ENCODE data around the gene LRP1B. TPM values are rescaled to one million over a fixed set of nuclear protein-coding genes. Genes with fewer than 3 reads are reported as not detected.

Gene LRP1B
- total RNA-seq, 4 donors from 2014 or later: 1.2 to 3.3 (median 2.6) TPM

DNA sequence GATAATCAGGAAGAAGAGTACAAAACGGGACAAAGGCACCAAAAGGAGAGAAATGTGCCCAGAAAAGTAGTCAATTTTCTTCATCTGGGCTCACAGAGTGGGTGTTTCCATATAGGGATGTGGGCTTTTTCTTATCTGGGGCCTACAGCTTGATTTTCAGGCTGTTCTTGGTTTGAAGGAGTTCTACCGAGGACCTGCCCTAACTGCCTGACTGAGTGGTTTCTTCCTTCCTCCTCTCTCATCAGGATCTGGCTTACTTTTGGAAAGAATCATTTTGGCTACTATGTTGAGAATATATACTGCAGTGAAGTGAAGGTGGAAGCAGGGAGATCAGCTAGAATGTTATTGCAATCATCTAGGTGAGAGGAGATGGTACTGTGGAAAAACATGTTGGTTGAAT, 316.7 kb downstream of the LRP1B start:
- no peak overlapping the region for H3K27ac ChIP-seq
- 68 to 76% methylated on average over 2 of the region's 2 CpGs for WGBS, 2 donors
- no peak overlapping the region for H3K4me3 ChIP-seq
- no peaks in the 10 kb centered on the region for H3K4me1 ChIP-seq
- TF ChIP-seq EP300 (IDR thresholded peaks at IDR 0.05): no peak
- TF ChIP-seq, protein P1, sequence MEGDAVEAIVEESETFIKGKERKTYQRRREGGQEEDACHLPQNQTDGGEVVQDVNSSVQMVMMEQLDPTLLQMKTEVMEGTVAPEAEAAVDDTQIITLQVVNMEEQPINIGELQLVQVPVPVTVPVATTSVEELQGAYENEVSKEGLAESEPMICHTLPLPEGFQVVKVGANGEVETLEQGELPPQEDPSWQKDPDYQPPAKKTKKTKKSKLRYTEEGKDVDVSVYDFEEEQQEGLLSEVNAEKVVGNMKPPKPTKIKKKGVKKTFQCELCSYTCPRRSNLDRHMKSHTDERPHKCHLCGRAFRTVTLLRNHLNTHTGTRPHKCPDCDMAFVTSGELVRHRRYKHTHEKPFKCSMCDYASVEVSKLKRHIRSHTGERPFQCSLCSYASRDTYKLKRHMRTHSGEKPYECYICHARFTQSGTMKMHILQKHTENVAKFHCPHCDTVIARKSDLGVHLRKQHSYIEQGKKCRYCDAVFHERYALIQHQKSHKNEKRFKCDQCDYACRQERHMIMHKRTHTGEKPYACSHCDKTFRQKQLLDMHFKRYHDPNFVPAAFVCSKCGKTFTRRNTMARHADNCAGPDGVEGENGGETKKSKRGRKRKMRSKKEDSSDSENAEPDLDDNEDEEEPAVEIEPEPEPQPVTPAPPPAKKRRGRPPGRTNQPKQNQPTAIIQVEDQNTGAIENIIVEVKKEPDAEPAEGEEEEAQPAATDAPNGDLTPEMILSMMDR (IDR thresholded peaks at IDR 0.05): no peak
- TF ChIP-seq POLR2A (IDR thresholded peaks at IDR 0.05): no peak
- H3K27me3 ChIP-seq: no peaks in the 10 kb centered on the region
- DNase-seq (ENCODE audit: low spot score in 2 of 2): no peak
- H3K36me3 ChIP-seq: no peaks in the 10 kb centered on the region
- H3K9me3 ChIP-seq: peaks cover 0 to 22% (median 0%) of the 10 kb centered on the region in 4 donors

DNA sequence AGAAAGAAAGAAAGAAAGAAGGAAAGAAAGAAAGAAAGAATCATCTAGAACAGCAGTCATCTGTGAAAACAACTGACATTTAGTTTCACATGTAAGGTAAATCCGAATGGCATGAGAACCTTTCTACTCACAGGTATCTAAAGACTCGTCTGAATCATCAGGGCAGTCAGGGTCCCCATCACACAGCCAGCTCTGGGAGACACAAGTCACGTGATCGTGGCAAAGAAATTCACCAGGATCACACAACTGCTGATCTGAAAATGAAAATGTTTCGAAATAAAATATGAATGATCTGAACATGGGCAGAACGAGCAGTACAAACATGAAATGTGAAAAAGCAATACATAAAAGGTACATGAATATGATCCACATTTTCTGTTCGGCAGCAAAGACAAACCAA, 320.7 kb downstream of the LRP1B start:
- no peak overlapping the region for H3K4me3 ChIP-seq
- WGBS, 2 donors: 85 to 86% methylated on average over 7 of the region's 7 CpGs
- no peak overlapping the region for H3K27ac ChIP-seq
- H3K9me3 ChIP-seq: peaks cover 0 to 17% (median 0%) of the 10 kb centered on the region in 4 donors
- H3K36me3 ChIP-seq: no peaks in the 10 kb centered on the region
- no peak for DNase-seq (ENCODE audit: low spot score in 2 of 2)
- TF ChIP-seq, protein P1 (IDR thresholded peaks at IDR 0.05): no peak
- TF ChIP-seq POLR2A (IDR thresholded peaks at IDR 0.05) (no peak), EP300 (IDR thresholded peaks at IDR 0.05) (no peak)
- no peaks in the 10 kb centered on the region for H3K4me1 ChIP-seq
- H3K27me3 ChIP-seq: no peaks in the 10 kb centered on the region

DNA sequence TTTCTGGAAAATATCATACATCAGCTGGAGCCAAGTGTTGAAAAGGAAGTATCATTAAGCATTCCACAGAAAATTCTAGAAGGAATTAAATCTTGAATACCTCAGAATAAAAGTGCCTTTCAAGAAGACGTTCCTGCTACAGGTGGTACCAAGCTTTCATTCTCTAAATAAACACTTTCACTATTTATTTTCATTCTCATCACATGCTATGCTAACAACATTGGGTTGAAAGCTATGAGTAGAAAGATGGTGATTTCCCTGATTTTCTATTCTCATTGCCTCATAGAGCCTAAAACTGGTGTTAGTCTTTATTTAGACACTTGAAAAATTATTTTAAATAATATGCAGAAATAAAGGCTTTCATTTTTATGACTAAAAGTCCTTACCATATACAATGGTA, 324.7 kb downstream of the LRP1B start:
- H3K9me3 ChIP-seq: no peaks in the 10 kb centered on the region
- no peaks in the 10 kb centered on the region for H3K36me3 ChIP-seq
- H3K4me1 ChIP-seq: no peaks in the 10 kb centered on the region
- no peaks in the 10 kb centered on the region for H3K27me3 ChIP-seq
- no peak overlapping the region for H3K27ac ChIP-seq
- WGBS, 2 donors: 46 to 62% methylated on average over 1 of the region's 1 CpG
- no peak overlapping the region for H3K4me3 ChIP-seq
- TF ChIP-seq POLR2A (IDR thresholded peaks at IDR 0.05) (no peak), EP300 (IDR thresholded peaks at IDR 0.05) (no peak)
- TF ChIP-seq, protein P1 (IDR thresholded peaks at IDR 0.05): no peak
- no peak for DNase-seq (ENCODE audit: low spot score in 2 of 2)

DNA sequence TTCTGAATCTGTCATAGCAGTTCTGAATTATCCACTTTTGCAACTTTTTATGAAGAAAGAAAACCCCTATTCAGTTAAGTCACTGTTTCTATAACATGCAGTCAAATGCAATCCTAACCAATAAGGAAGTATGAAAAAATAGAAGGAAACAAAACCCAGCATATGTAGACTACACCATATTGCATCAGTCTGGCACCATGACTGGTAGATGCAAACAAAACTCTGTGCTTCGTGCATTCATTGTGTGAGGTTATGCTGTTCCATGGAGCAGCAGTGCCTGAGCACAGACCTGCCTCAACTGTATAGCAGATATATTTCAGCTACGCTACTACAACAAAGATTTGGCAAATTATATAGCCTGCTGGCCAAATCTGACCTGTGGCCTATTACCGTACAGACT, 325.5 kb downstream of the LRP1B start:
- Histone ChIP-seq H3K4me3 (no peak overlapping the region), H3K36me3 (no peaks in the 10 kb centered on the region), H3K9me3 (no peaks in the 10 kb centered on the region), H3K4me1 (no peaks in the 10 kb centered on the region), H3K27me3 (no peaks in the 10 kb centered on the region), H3K27ac (no peak overlapping the region)
- no peak for TF ChIP-seq EP300 (IDR thresholded peaks at IDR 0.05)
- TF ChIP-seq POLR2A (IDR thresholded peaks at IDR 0.05): no peak
- TF ChIP-seq, protein P1 (IDR thresholded peaks at IDR 0.05): no peak
- WGBS, 2 donors: 82 to 83% methylated on average over 3 of the region's 3 CpGs
- no peak for DNase-seq (ENCODE audit: low spot score in 2 of 2)

DNA sequence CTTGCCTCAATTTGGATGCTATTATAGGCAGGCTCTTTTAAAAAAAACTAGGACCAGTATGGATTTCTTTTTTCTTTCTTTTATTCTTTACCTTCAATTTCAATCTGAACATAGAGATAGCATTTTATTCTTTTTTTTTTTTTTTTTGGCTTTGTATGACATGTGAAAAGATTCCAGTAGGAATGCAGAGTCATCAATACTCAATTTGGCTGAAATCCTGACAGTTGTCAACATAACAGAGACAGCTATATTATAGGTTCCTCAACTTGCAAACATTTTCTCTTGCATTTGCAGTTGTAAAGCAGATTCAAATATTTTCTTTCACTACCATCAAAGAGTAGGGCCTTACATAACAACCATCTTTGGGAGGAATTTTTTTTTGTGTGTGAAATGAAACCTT, 334.4 kb downstream of the LRP1B start:
- no peak for DNase-seq (ENCODE audit: low spot score in 2 of 2)
- Histone ChIP-seq H3K27me3 (no peaks in the 10 kb centered on the region), H3K9me3 (no peaks in the 10 kb centered on the region), H3K36me3 (no peaks in the 10 kb centered on the region), H3K4me1 (no peaks in the 10 kb centered on the region), H3K4me3 (no peak overlapping the region), H3K27ac (no peak overlapping the region)
- TF ChIP-seq POLR2A (IDR thresholded peaks at IDR 0.05) (no peak), EP300 (IDR thresholded peaks at IDR 0.05) (no peak)
- TF ChIP-seq, protein P1 (IDR thresholded peaks at IDR 0.05): no peak

All from tibial nerve (tissue), 4 donors.